Mucosa of descending colon (tissue), 3 donors: ENCODE results near the gene FXN. TPM values are rescaled to one million over a fixed set of nuclear protein-coding genes. Genes with fewer than 3 reads are reported as not detected.

ENCODE experiments used
- ATAC-seq: fragments of 200-7000 bp; cut with Tn5 transposase; one replicate; pipeline ENCODE4 v1.9.1; 2020; ENCODE audit warnings: mild to moderate bottlenecking, moderate library complexity
- DNase-seq, 3 donors: peaks; one replicate each; pipeline ENCODE4 v3.0.0-alpha.2; 2020
- H3K36me3 ChIP-seq: fragments of 200-600 bp; one replicate; pipeline ENCODE4 v1.8.0; 2021; ENCODE audit warnings: low read depth, mild to moderate bottlenecking
- H3K4me1 ChIP-seq: fragments of 200-600 bp; one replicate; pipeline ENCODE4 v1.8.0; 2021; ENCODE audit warnings: low read depth, mild to moderate bottlenecking
- H3K4me3 ChIP-seq: fragments of 200-600 bp; one replicate; pipeline ENCODE4 v1.8.0; 2021; ENCODE audit warnings: mild to moderate bottlenecking
- H3K9me3 ChIP-seq: fragments of 200-600 bp; one replicate; pipeline ENCODE4 v1.8.0; 2021; ENCODE audit warnings: mild to moderate bottlenecking
- CTCF ChIP-seq: fragments of 200-600 bp; IDR thresholded peaks from one replicate; pipeline ENCODE4 v1.8.0; 2022; ENCODE audit warnings: antibody characterized with exemption, mild to moderate bottlenecking
- intact Hi-C, 2 donors: fragments of 100-400 bp; cut with DNase I in 1 of 2; cut with micrococcal nuclease in 1 of 2; formaldehyde crosslinking; loops; one replicate each; pipeline versions ENCODE4 v1.11.0 to v1.11.1; 2022; cut with DNase I, micrococcal nuclease
- total RNA-seq, 3 donors: library from RNA; stranded (reverse); fragmentation: NEBNext Ultra II Directional in 2 of 3; extraction: Animal tissue kit (Norgen Biotek cat#: 25700) in 2 of 3; gene quantifications; one replicate each; pipeline versions ENCODE4 v1.2.1 to v1.2.4, GENCODE V29; 2021 to 2023
- donor health status: DM: no; HTN: no; CAD: no; lungs with moderate emphysema.
- donor health status: DM: no; HTN: no; CAD: no.
- donor health status: DM: no; HTN: yes; CAD: no.

Gene FXN
- total RNA-seq, 3 donors from 2014 or later = 9.3 to 11.0 (median 10.2) TPM

- H3K36me3 ChIP-seq = no peaks in the 10 kb centered on the region
- DNase-seq (no peak), ATAC-seq (no peak)
- no peaks in the 10 kb centered on the region for H3K4me1 ChIP-seq
- intact Hi-C loops = loop anchor here in 1 of 2 donors (5.0 kb wide), 2 partner anchors 49 to 134 kb away; no protein-coding TSS in a partner anchor
- no peak for TF ChIP-seq CTCF
- H3K4me3 ChIP-seq = no peak overlapping the region
- no peaks in the 10 kb centered on the region for H3K9me3 ChIP-seq
Observed at GRCh38 chr9:69058101-69058500, 22.5 kb downstream of the FXN start.

GRCh38 chr9:69060766-69061165 is 25.2 kb downstream of the FXN start:
- no peak for TF ChIP-seq CTCF
- Histone ChIP-seq H3K36me3 (no peaks in the 10 kb centered on the region), H3K4me1 (no peaks in the 10 kb centered on the region), H3K9me3 (no peaks in the 10 kb centered on the region), H3K4me3 (no peak overlapping the region)
- intact Hi-C loops = no loop called here
- ATAC-seq (no peak), DNase-seq (no peak)

- H3K4me3 ChIP-seq = no peak overlapping the region
- no peaks in the 10 kb centered on the region for H3K36me3 ChIP-seq
- H3K4me1 ChIP-seq = no peaks in the 10 kb centered on the region
- intact Hi-C loops = no loop called here
- DNase-seq (no peak), ATAC-seq (no peak)
- H3K9me3 ChIP-seq = no peaks in the 10 kb centered on the region
- no peak for TF ChIP-seq CTCF
Observed at GRCh38 chr9:69062195-69062594, 26.6 kb downstream of the FXN start.

GRCh38 chr9:69063839-69064238 is 28.3 kb downstream of the FXN start:
- H3K9me3 ChIP-seq = no peaks in the 10 kb centered on the region
- TF ChIP-seq CTCF = no peak
- no peak overlapping the region for H3K4me3 ChIP-seq
- H3K36me3 ChIP-seq = no peaks in the 10 kb centered on the region
- intact Hi-C loops = no loop called here
- no peak for DNase-seq
- no peak for ATAC-seq
- no peaks in the 10 kb centered on the region for H3K4me1 ChIP-seq

- Histone ChIP-seq H3K4me3 (no peak overlapping the region), H3K36me3 (no peaks in the 10 kb centered on the region), H3K4me1 (no peaks in the 10 kb centered on the region), H3K9me3 (no peaks in the 10 kb centered on the region)
- TF ChIP-seq CTCF = no peak
- no peak for DNase-seq
- ATAC-seq = no peak
- intact Hi-C loops = no loop called here
Observed at GRCh38 chr9:69065660-69066059, 30.1 kb downstream of the FXN start.

GRCh38 chr9:69066955-69067354 is 31.4 kb downstream of the FXN start:
- ATAC-seq (no peak), DNase-seq (no peak)
- H3K36me3 ChIP-seq = no peaks in the 10 kb centered on the region
- H3K4me1 ChIP-seq = no peaks in the 10 kb centered on the region
- no peak for TF ChIP-seq CTCF
- H3K4me3 ChIP-seq = no peak overlapping the region
- intact Hi-C loops = no loop called here
- H3K9me3 ChIP-seq = no peaks in the 10 kb centered on the region
